ENCODE data around the gene CAMK1. TPM values are rescaled to one million over a fixed set of nuclear protein-coding genes. Genes with fewer than 3 reads are reported as not detected.
"Not testable (repeated sequence)": the region's sequence is repeated elsewhere in the genome, so short reads cannot be mapped to it uniquely, and the experiment has no call there.

CAMK1 gene
- total RNA-seq, 8 experiments from 2014 or later, result 1.2 to 19.0 (median 5.1) TPM

DNA sequence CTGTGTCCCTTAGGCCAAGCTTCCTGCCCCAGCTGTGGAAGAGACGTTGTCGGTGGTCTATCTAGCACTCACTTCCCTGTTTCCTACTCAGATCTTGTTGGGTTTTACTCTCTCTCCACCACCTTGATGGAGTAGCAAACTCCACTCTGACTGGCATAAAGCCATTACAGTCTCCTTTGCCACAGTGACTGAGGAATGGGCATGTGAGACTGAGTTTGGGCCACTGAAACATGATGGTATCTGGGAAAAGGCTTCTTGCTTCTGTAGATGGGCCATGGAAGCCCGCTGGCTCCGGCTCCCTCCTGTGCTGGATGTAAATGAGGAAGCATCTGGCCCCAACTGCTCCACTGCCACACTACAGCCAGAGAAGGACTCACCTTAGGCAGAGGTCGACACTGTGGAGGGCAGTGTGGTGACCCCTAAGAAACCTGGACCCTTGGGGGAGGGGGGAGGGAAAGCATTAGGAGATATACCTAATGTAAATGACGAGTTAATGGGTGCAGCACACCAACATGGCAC is 9.4 kb upstream of the CAMK1 start:
- in situ Hi-C loops (cut with MboI; ENCODE audit: low pct_unique_long_range_greater_than_20kb in 2 of 9, low sequenced_read_pairs in 9 of 9, unreplicated experiment in 9 of 9), result no loop called here

DNA sequence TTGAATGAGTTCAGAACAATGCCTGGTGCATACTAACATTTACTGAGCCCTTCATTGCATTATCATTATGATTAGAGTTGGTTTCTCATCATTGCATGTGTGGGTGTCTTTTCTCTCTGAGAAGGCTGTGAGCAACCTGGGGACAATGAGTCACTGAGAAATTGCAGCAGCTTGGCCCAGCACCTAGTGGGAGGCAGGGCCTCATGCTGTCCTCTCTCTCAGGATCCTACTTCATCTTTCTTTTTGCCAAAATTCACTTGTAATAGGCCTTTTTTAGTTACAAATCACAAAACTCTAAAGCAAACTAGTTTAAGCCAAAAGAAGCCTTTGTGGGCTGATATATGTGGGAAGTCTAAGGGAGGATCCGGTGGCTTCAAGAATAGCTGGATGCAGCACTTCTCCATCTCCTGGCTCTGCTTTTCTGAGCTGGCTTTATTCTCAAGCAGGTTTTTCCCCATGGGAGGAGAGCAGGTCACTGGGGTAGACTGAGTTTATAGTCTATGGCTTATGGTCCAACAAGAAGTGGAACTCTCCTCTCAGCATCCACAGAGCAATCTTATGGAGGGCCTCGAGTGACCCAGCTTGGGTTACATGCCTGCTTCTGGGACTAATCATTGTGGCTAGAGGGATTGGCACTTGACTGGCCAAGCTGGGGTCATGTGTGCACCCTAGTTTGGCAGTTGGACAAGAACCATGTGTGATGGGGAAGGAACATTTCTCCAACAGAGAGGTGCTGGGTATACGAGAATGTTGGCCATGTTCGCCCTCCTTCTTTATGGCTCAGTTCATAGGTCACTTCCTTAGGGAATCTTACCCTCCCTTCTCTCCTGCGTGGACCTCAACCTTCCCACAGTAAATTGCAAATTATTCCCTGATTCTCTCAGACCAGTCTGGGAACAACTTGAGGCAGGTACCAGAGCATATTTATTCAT is 8.7 kb upstream of the CAMK1 start:
- peak in 2 of 8 experiments; percentile 15 to 24 for ATAC-seq (replicated peaks in 6 of 8)
- in situ Hi-C loops (cut with MboI; ENCODE audit: low pct_unique_long_range_greater_than_20kb in 2 of 9, low sequenced_read_pairs in 9 of 9, unreplicated experiment in 9 of 9), result no loop called here
- WGBS, 10 experiments, result 67 to 100% (median 86%) methylated on average over 1 to 4 of the region's 5 CpGs; no CpG with 5 or more reads in 1 of the 10 experiments
- Histone ChIP-seq H3K27ac (peak overlapping the region in 1 of 2 donors; percentile 17), H3K4me3 (no peak overlapping the region), H3K4me1 (replicated peaks in 1 of 2) (no peaks in the 10 kb centered on the region)

More for the DNA sequence above, 9.4 kb upstream of the CAMK1 start:
- Histone ChIP-seq H3K4me1 (replicated peaks in 1 of 2) (no peaks in the 10 kb centered on the region), H3K4me3 (no peak overlapping the region), H3K27ac (no peak overlapping the region)
- ATAC-seq (replicated peaks in 6 of 8), result no peak
- WGBS, 10 experiments, result 80 to 100% (median 100%) methylated on average over 1 to 4 of the region's 6 CpGs; no CpG with 5 or more reads in 7 of the 10 experiments

DNA sequence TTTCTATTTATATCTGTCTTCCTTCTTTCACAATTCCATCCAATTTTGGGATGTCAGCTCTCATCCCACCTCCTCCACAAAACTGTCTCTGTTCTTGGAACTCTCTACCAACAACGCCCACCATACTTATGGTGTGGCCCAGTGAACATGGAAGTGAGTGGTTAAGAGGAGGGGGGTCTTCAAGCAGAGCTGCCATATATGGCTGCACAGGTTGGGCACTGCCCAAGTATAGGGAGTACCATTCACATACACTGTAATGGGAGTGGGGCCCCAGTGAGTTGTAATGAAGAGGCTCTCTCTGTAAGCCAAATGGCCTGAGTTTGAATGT is 7.9 kb upstream of the CAMK1 start:
- 80 to 100% (median 83%) methylated on average over 1 of the region's 1 CpG; no CpG with 5 or more reads in 5 of the 10 experiments for WGBS, 10 experiments
- in situ Hi-C loops (cut with MboI; ENCODE audit: low pct_unique_long_range_greater_than_20kb in 2 of 9, low sequenced_read_pairs in 9 of 9, unreplicated experiment in 9 of 9), result no loop called here
- no peak overlapping the region for H3K27ac ChIP-seq
- no peak for ATAC-seq (replicated peaks in 6 of 8)
- H3K4me1 ChIP-seq (replicated peaks in 1 of 2), result no peaks in the 10 kb centered on the region
- no peak overlapping the region for H3K4me3 ChIP-seq

DNA sequence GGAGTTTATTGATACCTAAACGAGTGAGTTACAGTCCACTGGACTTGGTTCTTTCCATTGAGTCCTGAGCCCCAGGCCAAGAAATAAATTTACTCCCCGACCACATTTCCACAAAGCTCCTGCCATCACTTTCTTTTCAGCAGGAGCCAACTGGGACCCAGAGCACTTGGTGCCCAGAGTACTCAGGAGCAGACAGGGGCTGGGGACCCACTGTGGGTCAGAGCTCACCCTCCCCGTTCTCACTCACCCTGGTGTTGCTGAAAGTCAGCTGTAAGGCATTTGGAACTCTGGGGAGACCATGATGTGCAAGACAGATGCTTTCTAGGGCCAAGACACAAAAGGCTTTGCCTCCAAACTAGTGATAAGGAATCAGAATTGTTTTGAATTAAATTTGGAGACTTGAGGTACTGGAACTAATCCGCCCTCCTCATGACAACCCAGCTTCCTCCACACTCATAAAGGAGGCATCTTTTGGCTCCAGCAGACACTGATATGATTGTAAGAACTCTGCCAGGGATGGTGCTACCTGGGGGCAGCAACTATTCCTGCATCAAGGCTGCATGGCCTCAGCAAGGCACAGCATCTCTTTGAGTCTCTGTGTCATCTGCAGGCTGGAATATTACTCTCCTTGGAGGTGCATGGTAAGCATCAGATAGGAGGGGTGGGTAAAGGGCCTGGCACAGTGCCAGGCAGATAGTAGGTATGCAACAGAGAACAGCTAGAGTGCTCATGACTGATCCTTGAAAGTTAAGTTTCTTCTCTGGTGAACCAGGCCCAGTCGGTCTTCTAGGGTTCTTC is 7.3 kb upstream of the CAMK1 start:
- no peak overlapping the region for H3K4me3 ChIP-seq
- WGBS, 10 experiments, result 46 to 100% (median 68%) methylated on average over 1 to 4 of the region's 5 CpGs; no CpG with 5 or more reads in 2 of the 10 experiments
- H3K27ac ChIP-seq, result no peak overlapping the region
- in situ Hi-C loops (cut with MboI; ENCODE audit: low pct_unique_long_range_greater_than_20kb in 2 of 9, low sequenced_read_pairs in 9 of 9, unreplicated experiment in 9 of 9), result no loop called here
- H3K4me1 ChIP-seq (replicated peaks in 1 of 2), result no peaks in the 10 kb centered on the region
- no peak for ATAC-seq (replicated peaks in 6 of 8)

DNA sequence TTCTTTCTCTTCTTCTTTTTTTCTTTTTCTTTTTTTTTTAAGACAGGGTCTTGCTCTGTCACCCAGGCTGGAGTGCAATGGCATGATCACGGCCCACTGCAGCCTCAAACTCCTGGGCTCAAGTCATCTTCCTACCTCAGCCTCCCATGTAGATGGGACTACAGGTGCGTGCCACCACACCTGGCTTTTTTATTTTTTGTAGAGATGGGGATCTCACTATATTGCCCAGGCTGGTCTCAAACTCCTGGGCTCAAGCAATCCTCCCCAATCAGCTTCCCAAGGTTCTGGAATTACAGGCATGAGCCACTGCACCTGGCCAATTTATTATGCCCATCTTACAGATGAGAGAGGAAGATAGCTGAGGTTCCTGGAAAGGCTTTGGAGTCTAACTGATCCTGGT is 1.3 kb upstream of the CAMK1 start:
- H3K4me3 ChIP-seq; ATAC-seq (replicated peaks in 6 of 8); in situ Hi-C loops (cut with MboI; ENCODE audit: low pct_unique_long_range_greater_than_20kb in 2 of 9, low sequenced_read_pairs in 9 of 9, unreplicated experiment in 9 of 9); H3K27ac ChIP-seq: not testable (repeated sequence)
- peaks cover 8 to 12% of the 10 kb centered on the region in 2 donors for H3K4me1 ChIP-seq (replicated peaks in 1 of 2)
- 86 to 100% (median 94%) methylated on average over 1 to 2 of the region's 2 CpGs; no CpG with 5 or more reads in 2 of the 10 experiments for WGBS, 10 experiments

DNA sequence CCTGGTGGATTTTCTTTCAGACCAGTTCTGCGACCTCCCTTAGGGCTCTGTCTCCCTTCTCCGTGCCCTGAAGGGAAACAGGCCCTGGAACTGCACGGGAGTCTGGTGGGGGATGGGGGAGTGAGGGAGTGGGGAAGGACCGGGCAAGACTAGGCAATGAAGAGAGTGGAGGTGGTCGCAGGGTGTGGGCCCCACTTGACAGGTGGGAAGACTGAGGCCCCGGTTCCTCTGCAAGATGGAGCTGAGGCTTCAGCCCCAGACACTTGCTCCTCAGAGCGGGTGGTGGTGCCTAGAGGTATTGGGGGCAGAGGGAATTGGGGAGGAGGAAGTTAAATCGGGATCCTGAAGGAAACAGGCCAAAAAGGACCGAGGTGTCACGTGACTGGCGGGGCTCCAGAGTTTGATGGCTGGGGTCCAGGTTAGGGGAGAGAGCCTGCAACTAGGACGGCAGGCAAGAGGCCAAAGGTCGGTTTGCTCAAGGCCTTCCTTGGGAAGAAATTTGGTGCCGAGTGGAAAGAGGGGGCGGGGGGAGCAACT is 597 bp upstream of the CAMK1 start:
- H3K4me1 ChIP-seq (replicated peaks in 1 of 2), result peaks cover 10 to 12% of the 10 kb centered on the region in 2 donors
- 0 to 100% (median 68%) methylated on average over 1 to 3 of the region's 15 CpGs; no CpG with 5 or more reads in 4 of the 10 experiments for WGBS, 10 experiments
- ATAC-seq (replicated peaks in 6 of 8), result no peak

DNA sequence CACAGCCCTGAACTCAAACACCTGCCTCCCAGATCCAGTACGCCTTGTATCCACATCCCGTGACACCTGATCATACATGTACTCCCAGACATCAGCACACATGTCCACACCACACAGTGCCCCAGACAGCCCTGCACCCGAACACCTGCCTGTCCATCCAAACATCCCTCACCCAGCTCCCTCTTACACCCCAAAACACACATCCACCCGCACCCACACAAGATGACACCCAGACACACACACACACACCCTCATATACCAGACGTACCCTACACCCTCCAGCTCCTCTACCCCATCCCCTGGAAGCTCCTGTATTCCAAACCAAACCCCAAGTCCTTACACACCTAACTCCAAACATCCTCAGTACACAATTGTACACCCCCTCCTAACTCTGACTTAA is 735 bp downstream of the CAMK1 start:
- H3K27ac ChIP-seq, result no peak overlapping the region
- 20 to 100% (median 88%) methylated on average over 1 to 3 of the region's 5 CpGs; no CpG with 5 or more reads in 2 of the 10 experiments for WGBS, 10 experiments
- peaks cover 10 to 12% of the 10 kb centered on the region in 2 donors for H3K4me1 ChIP-seq (replicated peaks in 1 of 2)
- in situ Hi-C loops (cut with MboI; ENCODE audit: low pct_unique_long_range_greater_than_20kb in 2 of 9, low sequenced_read_pairs in 9 of 9, unreplicated experiment in 9 of 9), result no loop called here
- ATAC-seq (replicated peaks in 6 of 8), result peak in 3 of 8 experiments; percentile 1 to 3 (median 2)
- H3K4me3 ChIP-seq, result peak overlapping the region in 4 of 5 donors; percentile 27 to 43 (median 31)

More for the DNA sequence above, 597 bp upstream of the CAMK1 start:
- in situ Hi-C loops (cut with MboI; ENCODE audit: low pct_unique_long_range_greater_than_20kb in 2 of 9, low sequenced_read_pairs in 9 of 9, unreplicated experiment in 9 of 9), result no loop called here
- no peak overlapping the region for H3K27ac ChIP-seq
- H3K4me3 ChIP-seq, result peak overlapping the region; percentile 27 to 43 (median 33)

DNA sequence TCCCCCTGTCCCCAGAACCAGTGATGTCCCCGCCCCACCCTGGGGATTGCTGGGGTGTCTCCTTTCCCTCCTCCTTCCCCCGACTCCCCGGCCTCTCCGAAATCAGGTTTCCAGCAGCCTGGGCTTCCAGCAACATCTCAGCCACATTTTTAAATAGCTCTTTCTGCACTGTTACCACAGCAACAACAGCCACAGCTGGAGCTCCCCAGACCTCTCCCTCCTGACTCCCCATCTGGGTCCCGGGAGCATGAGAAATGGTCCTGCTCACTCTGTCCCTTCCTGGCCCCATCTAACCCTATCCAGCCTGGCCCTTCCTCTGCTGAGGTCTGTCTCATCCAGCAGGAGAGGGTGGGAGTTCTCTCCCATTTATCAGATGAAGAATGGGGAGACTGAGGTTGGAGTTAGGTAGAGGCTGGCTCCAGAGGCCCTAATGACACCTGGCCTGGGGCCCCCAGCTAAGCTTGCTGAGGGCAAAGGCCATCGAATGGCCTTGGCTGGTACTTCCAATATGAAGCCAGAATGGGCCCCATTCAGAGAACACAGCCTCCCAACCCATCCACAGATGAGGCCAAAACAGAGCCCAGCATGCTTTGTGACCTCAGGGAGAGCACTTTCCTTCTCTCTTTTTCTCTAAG is 1.5 kb downstream of the CAMK1 start:
- in situ Hi-C loops (cut with MboI; ENCODE audit: low pct_unique_long_range_greater_than_20kb in 2 of 9, low sequenced_read_pairs in 9 of 9, unreplicated experiment in 9 of 9), result no loop called here
- ATAC-seq (replicated peaks in 6 of 8), result peak in 1 of 8 experiments; percentile 4
- 60 to 100% methylated on average over 1 of the region's 6 CpGs; no CpG with 5 or more reads in 8 of the 10 experiments for WGBS, 10 experiments
- Histone ChIP-seq H3K4me1 (replicated peaks in 1 of 2) (peaks cover 10 to 12% of the 10 kb centered on the region in 2 donors), H3K4me3 (no peak overlapping the region), H3K27ac (no peak overlapping the region)

DNA sequence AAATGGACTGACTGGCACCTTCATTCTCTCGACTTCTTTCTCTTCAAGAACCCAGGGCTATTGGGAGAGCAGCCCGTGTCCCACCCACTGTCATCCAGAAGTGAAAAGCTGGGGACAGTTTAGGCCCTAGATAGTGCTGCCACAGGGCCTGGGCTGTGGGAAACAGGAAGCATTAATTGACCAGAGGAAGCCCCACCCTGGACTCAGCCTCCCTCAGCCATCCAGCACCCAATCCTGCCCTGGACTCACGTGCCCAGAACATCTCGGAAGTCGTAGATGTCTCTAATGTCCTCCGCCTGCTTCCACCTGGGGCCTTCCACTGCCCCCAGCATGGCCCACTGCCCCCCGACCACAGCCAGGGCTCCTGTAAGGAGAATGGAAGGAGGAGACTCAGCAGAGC is 2.3 kb downstream of the CAMK1 start:
- WGBS, 10 experiments, result 45 to 88% (median 77%) methylated on average over 1 to 6 of the region's 7 CpGs; no CpG with 5 or more reads in 4 of the 10 experiments
- in situ Hi-C loops (cut with MboI; ENCODE audit: low pct_unique_long_range_greater_than_20kb in 2 of 9, low sequenced_read_pairs in 9 of 9, unreplicated experiment in 9 of 9), result no loop called here
- peak in 2 of 8 experiments; percentile 21 to 30 for ATAC-seq (replicated peaks in 6 of 8)
- Histone ChIP-seq H3K27ac (no peak overlapping the region), H3K4me3 (no peak overlapping the region), H3K4me1 (replicated peaks in 1 of 2) (peaks cover 10 to 12% of the 10 kb centered on the region in 2 donors)

DNA sequence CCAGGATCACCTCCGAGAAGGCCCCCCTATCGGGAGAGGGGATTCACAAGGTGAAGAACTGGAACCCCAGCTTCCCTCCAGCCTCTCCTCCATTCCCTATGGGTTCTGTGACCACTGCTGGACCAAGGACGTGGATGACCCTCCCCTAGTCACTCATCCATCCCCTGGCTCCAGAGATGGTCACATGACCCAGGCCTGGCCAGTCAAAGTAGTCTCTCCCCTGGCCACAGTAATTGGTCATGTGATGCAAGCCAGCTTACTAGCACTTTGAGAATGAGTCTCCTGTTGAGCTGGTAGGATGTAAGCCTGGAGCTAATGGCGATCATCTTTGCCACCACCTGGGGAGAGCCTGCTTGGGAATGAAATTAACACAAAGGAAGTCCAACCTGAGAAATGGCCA is 3.9 kb downstream of the CAMK1 start:
- Histone ChIP-seq H3K4me3 (no peak overlapping the region), H3K27ac (no peak overlapping the region), H3K4me1 (replicated peaks in 1 of 2) (peaks cover 10 to 12% of the 10 kb centered on the region in 2 donors)
- ATAC-seq (replicated peaks in 6 of 8), result peak in 5 of 8 experiments; percentile 24 to 65 (median 35)
- 50 to 100% (median 87%) methylated on average over 1 to 3 of the region's 4 CpGs; no CpG with 5 or more reads in 4 of the 10 experiments for WGBS, 10 experiments
- in situ Hi-C loops (cut with MboI; ENCODE audit: low pct_unique_long_range_greater_than_20kb in 2 of 9, low sequenced_read_pairs in 9 of 9, unreplicated experiment in 9 of 9), result no loop called here

DNA sequence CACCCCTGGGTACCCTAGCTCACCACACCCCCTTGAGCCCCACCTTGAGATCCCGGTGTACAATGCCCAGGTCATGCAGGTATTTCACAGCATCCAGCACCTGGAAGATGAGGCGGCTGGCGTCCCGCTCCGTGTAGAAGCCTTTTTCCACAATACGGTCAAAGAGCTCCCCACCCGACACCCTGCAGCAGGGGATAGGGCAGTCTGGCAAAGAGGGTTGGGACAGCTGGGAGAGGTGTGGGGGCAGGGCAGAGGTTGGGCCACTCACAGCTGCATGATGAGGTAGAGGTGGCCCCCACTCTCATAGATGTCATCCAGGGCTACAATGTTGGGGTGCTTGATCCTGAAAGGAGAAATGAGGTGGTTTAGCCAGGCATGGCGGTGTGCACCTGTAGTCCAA is 6.9 kb downstream of the CAMK1 start:
- peaks cover under 1 to 3% of the 10 kb centered on the region in 2 donors for H3K4me1 ChIP-seq (replicated peaks in 1 of 2)
- 100% methylated on average over 1 to 2 of the region's 8 CpGs; no CpG with 5 or more reads in 8 of the 10 experiments for WGBS, 10 experiments
- in situ Hi-C loops (cut with MboI; ENCODE audit: low pct_unique_long_range_greater_than_20kb in 2 of 9, low sequenced_read_pairs in 9 of 9, unreplicated experiment in 9 of 9), result no loop called here
- H3K27ac ChIP-seq, result no peak overlapping the region
- no peak overlapping the region for H3K4me3 ChIP-seq
- ATAC-seq (replicated peaks in 6 of 8), result no peak

DNA sequence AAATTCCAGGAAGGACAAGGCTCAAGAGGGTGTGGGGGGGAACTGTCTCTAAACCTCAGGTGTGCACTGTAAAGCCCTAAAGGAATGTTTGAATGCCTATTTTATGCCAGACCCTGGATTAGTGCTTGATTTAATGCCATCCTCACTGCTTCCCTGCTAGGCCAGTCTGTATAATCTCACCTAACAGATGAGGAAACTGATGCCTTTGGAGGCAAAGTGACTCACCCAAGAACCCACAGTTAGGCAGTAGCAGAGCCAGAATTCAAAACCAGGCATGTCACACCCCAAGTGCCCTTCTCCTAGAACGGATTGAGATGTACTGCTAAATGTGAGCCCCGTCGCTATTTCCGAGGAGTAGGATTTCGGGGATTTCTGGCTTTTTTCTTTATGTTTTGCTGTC is 7.8 kb downstream of the CAMK1 start:
- ATAC-seq (replicated peaks in 6 of 8), result no peak
- 60 to 100% (median 94%) methylated on average over 1 to 5 of the region's 5 CpGs; no CpG with 5 or more reads in 4 of the 10 experiments for WGBS, 10 experiments
- in situ Hi-C loops (cut with MboI; ENCODE audit: low pct_unique_long_range_greater_than_20kb in 2 of 9, low sequenced_read_pairs in 9 of 9, unreplicated experiment in 9 of 9), result no loop called here

More for the DNA sequence above, 7.8 kb downstream of the CAMK1 start:
- Histone ChIP-seq H3K4me1 (replicated peaks in 1 of 2) (peaks cover 0 to 3% of the 10 kb centered on the region in 2 donors), H3K4me3 (no peak overlapping the region), H3K27ac (no peak overlapping the region)
